Neural cell (in vitro differentiated cells): Measurements from ENCODE around the gene SERINC2. TPM values are rescaled to one million over a fixed set of nuclear protein-coding genes. Genes with fewer than 3 reads are reported as not detected.
"Not testable (repeated sequence)": the region's sequence is repeated elsewhere in the genome, so short reads cannot be mapped to it uniquely, and the experiment has no call there.

Source experiments
- H2AFZ ChIP-seq: fragments of 200-600, 300-800 bp; sonication (generic), shearing (Covaris generic); 2 replicates; pipeline ENCODE4 v1.6.0; 2014; ENCODE audit warnings: low read depth, mild to moderate bottlenecking, antibody characterized with exemption, low read length, moderate library complexity
- H3F3A ChIP-seq: fragments of 200-600 bp; shearing (Covaris generic); 2 replicates; pipeline ENCODE4 v1.6.1; 2016; ENCODE audit warnings: mild to moderate bottlenecking, moderate library complexity, mixed read lengths, antibody characterized with exemption, low read length; ENCODE audit not compliant: insufficient read depth, poor library complexity, severe bottlenecking
- H3K27ac ChIP-seq: fragments of 200-600, 300-800 bp; sonication (generic), shearing (Covaris generic); 2 replicates; pipeline ENCODE4 v1.5.1; 2014; ENCODE audit warnings: mild to moderate bottlenecking, low read length, moderate library complexity
- H3K27me3 ChIP-seq: fragments of 300-800, 200-600 bp; sonication (generic), shearing (Covaris generic); 2 replicates; pipeline ENCODE4 v1.6.0; 2014; ENCODE audit warnings: mild to moderate bottlenecking, low read depth, low read length, moderate library complexity; ENCODE audit not compliant: insufficient read depth
- H3K36me3 ChIP-seq: fragments of 300-800, 200-600 bp; sonication (generic), shearing (Covaris generic); 2 replicates; pipeline ENCODE4 v1.5.1; 2014; ENCODE audit warnings: mild to moderate bottlenecking, antibody characterized with exemption, low read length, moderate library complexity; ENCODE audit not compliant: insufficient read depth
- H3K4me2 ChIP-seq: fragments of 300-800, 200-600 bp; sonication (generic), shearing (Covaris generic); 2 replicates; pipeline ENCODE4 v1.6.0; 2014; ENCODE audit warnings: mild to moderate bottlenecking, low read length
- H3K4me3 ChIP-seq: fragments of 300-800, 200-600 bp; sonication (generic), shearing (Covaris generic); 2 replicates; pipeline ENCODE4 v1.5.1; 2014; ENCODE audit warnings: mild to moderate bottlenecking, low read length, moderate library complexity
- H3K79me2 ChIP-seq: fragments of 200-600 bp; shearing (Covaris generic); replicated peaks from 2 replicates; pipeline ENCODE4 v1.6.0; 2014; ENCODE audit warnings: mild to moderate bottlenecking, low read length, moderate library complexity; ENCODE audit not compliant: insufficient read depth
- H3K9ac ChIP-seq: fragments of 300-800, 200-600 bp; sonication (generic), shearing (Covaris generic); 2 replicates; pipeline ENCODE4 v1.6.1; 2016; ENCODE audit warnings: mild to moderate bottlenecking, low read length, mixed read lengths
- H3K9me2 ChIP-seq: fragments of 200-600 bp; shearing (Covaris generic); 2 replicates; pipeline ENCODE4 v1.6.1; 2016; ENCODE audit warnings: mild to moderate bottlenecking, low read length, mixed read lengths; ENCODE audit not compliant: insufficient read depth
- H3K9me3 ChIP-seq: fragments of 200-600, 300-800 bp; sonication (generic), shearing (Covaris generic); 2 replicates; pipeline ENCODE4 v1.6.1; 2016; ENCODE audit warnings: mild to moderate bottlenecking, mixed run types, low read length, moderate library complexity, mixed read lengths
- H4K20me1 ChIP-seq: fragments of 200-600 bp; shearing (Covaris generic); 2 replicates; pipeline ENCODE4 v1.6.1; 2016; ENCODE audit warnings: mild to moderate bottlenecking, mixed run types; ENCODE audit not compliant: insufficient read depth
- CTCF ChIP-seq: fragments of 450-650 bp; IDR thresholded peaks from 2 replicates; pipeline ENCODE4 v1.5.1; 2014; ENCODE audit warnings: antibody characterized with exemption, mild to moderate bottlenecking, moderate library complexity; ENCODE audit not compliant: poor library complexity, severe bottlenecking
- EP300 ChIP-seq: fragments of 450-650 bp; conservative IDR thresholded peaks from 2 replicates; pipeline ENCODE4 v1.6.1; 2014; ENCODE audit warnings: antibody characterized with exemption, mild to moderate bottlenecking, moderate library complexity; ENCODE audit not compliant: poor library complexity, severe bottlenecking
- EZH2 ChIP-seq: fragments of 200-600, 300-800 bp; shearing (Covaris generic), sonication (generic); IDR thresholded peaks from 2 replicates; pipeline ENCODE4 v1.6.1; 2014; ENCODE audit warnings: antibody characterized with exemption, low read length, borderline replicate concordance, mild to moderate bottlenecking; ENCODE audit not compliant: insufficient read depth, poor library complexity, severe bottlenecking
- MXI1 ChIP-seq: fragments of 450-650 bp; conservative IDR thresholded peaks from 2 replicates; pipeline ENCODE4 v1.6.1; 2014; ENCODE audit warnings: antibody characterized with exemption, mild to moderate bottlenecking; ENCODE audit not compliant: poor library complexity, severe bottlenecking
- POLR2AphosphoS5 ChIP-seq: IDR thresholded peaks from 2 replicates; pipeline ENCODE4 v1.6.1; 2012
- RAD21 ChIP-seq: fragments of 450-650 bp; conservative IDR thresholded peaks from 2 replicates; pipeline ENCODE4 v1.6.1; 2014; ENCODE audit warnings: antibody characterized with exemption, mild to moderate bottlenecking, moderate library complexity
- REST ChIP-seq: IDR thresholded peaks from 2 replicates; pipeline ENCODE4 v1.6.1; 2012; ENCODE audit warnings: borderline replicate concordance
- SMC3 ChIP-seq: fragments of 450-650 bp; conservative IDR thresholded peaks from 2 replicates; pipeline ENCODE4 v1.6.1; 2014; ENCODE audit warnings: antibody characterized with exemption, mild to moderate bottlenecking, moderate library complexity; ENCODE audit not compliant: poor library complexity
- TAF1 ChIP-seq: IDR thresholded peaks from 2 replicates; pipeline ENCODE4 v1.6.1; 2012; ENCODE audit warnings: low read depth
- polyA plus RNA-seq: library from polyadenylated mRNA; depleted of rRNA; stranded (reverse); fragments of >200 nt; gene quantifications from 2 replicates; pipeline ENCODE4 v1.2.3, GENCODE V29; 2014

SERINC2 gene
- polyA plus RNA-seq, 1 donor from 2014 or later: 8.6 TPM

DNA sequence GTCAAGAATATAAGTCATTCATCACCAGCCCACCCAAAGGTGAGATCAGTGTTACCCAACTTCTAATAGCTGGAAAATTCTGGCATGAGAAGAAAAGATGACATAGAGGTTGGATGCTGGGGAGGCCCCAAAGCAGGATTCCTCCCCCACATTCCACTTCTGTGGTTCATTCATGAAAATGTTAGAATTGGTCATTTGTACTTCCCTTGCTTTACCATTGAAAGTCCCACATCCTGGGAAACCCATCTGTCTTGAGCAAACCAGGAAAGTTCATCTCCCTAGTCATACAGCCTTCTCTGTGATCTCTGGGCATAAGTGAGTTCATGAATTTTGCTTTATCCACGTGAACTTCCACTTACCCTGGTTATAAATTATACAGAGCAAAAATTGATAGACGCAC lies 66.8 kb downstream of the SERINC2 start:
- Histone ChIP-seq H3K27ac (no peak overlapping the region), H3F3A (no peaks in the 10 kb centered on the region), H3K9me3 (no peaks in the 10 kb centered on the region), H2AFZ (no peak overlapping the region), H3K9ac (no peak overlapping the region), H3K9me2 (no peaks in the 10 kb centered on the region), H3K36me3 (no peaks in the 10 kb centered on the region), H3K4me2 (no peak overlapping the region), H3K27me3 (no peaks in the 10 kb centered on the region), H4K20me1 (no peaks in the 10 kb centered on the region), H3K4me3 (no peak overlapping the region), H3K79me2 (no peaks in the 10 kb centered on the region)
- TF ChIP-seq CTCF (no peak), EP300 (no peak), POLR2AphosphoS5 (no peak), MXI1 (no peak), TAF1 (no peak), RAD21 (no peak), REST (no peak), SMC3 (no peak), EZH2 (no peak)

DNA sequence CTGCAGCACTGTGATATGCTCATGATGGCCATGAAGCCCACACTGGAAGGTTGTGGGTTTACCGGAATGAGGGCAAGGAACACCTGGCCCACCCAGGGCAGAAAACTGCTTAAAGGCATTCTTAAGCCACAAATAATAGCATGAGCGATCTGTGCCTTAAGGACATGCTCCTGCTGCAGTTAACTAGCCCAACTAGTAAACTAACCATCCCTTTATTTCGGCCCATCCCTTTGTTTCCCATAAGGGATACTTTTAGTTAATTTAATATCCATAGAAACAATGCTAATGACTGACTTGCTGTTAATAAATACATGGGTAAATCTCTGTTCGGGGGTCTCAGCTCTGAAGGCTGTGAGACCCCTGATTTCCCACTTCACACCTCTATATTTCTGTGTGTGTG lies 67.4 kb downstream of the SERINC2 start:
- not testable (repeated sequence) for H3K9me3 ChIP-seq, H3K27ac ChIP-seq, H2AFZ ChIP-seq, H3K27me3 ChIP-seq, H4K20me1 ChIP-seq, H3K36me3 ChIP-seq, H3K79me2 ChIP-seq, H3K9ac ChIP-seq, H3K4me3 ChIP-seq, H3F3A ChIP-seq, H3K9me2 ChIP-seq, H3K4me2 ChIP-seq

DNA sequence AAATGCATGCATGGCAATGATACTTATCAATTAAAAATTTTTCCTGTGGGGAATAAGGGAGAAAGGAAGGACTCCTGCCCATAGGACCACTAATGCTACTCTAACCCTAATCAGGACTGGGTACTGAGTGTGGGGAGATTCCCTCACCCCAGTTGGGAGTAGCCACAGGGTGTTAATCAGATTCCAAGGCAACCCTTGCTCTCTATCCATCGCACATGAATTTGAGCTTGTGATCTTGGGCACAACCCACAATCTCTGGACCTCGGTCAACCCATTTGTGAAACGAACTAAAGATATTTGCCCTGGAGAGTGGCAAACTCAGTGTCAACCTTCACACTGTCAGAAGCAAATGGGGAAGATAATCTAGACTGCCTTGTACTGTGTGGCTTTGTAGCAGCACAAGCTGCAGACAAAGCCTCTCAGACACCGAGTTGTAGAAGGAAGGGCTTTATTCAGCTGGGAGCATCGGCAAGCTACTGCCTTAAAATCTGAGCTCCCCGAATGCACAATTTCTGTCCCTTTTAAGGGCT lies 69.5 kb downstream of the SERINC2 start:
- Histone ChIP-seq H3K4me2 (no peak overlapping the region), H3K9me3 (no peaks in the 10 kb centered on the region), H2AFZ (no peak overlapping the region), H3F3A (no peaks in the 10 kb centered on the region), H3K9me2 (no peaks in the 10 kb centered on the region), H3K9ac (no peak overlapping the region), H3K79me2 (no peaks in the 10 kb centered on the region), H3K27me3 (no peaks in the 10 kb centered on the region), H4K20me1 (no peaks in the 10 kb centered on the region), H3K4me3 (no peak overlapping the region), H3K36me3 (no peaks in the 10 kb centered on the region), H3K27ac (no peak overlapping the region)
- TF ChIP-seq POLR2AphosphoS5 (no peak), EP300 (no peak), MXI1 (no peak), RAD21 (no peak), EZH2 (no peak), SMC3 (no peak)
